ENCODE data around the gene PTPRF. TPM values are rescaled to one million over a fixed set of nuclear protein-coding genes. Genes with fewer than 3 reads are reported as not detected.
"Not testable (repeated sequence)": the region's sequence is repeated elsewhere in the genome, so short reads cannot be mapped to it uniquely, and the experiment has no call there.

The PTPRF gene
- total and polyA plus RNA-seq, 2 donors, result 26.0 to 40.6 TPM

DNA sequence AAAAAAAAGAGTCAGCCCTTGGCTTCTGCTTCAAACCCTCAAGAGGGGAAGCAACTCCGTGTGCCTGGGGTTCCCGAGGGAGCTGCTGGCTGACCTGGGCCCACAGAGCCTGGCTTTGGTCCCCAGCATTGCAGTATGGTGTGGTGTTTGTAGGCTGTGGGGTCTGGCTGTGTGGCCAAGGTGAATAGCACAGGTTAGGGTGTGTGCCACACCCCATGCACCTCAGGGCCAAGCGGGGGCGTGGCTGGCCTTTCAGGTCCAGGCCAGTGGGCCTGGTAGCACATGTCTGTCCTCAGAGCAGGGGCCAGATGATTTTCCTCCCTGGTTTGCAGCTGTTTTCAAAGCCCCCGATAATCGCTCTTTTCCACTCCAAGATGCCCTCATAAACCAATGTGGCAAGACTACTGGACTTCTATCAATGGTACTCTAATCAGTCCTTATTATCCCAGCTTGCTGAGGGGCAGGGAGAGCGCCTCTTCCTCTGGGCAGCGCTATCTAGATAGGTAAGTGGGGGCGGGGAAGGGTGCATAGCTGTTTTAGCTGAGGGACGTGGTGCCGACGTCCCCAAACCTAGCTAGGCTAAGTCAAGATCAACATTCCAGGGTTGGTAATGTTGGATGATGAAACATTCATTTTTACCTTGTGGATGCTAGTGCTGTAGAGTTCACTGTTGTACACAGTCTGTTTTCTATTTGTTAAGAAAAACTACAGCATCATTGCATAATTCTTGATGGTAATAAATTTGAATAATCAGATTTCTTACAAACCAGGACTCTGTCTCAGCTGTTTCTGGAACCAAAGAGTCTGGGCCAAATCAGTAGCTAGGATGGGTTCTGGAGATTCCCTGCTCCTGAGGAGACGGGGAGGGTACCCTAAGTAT is 92.5 kb downstream of the PTPRF start:
- H3K27me3 ChIP-seq (ENCODE audit: control insufficient read depth in 2 of 2, insufficient read depth in 1 of 2, low read length in 1 of 2), result no peaks in the 10 kb centered on the region
- WGBS, result 94% methylated on average over 13 of the region's 13 CpGs
- H3K27ac ChIP-seq (ENCODE audit: low read depth in 1 of 2, low read length in 1 of 2), result no peak overlapping the region
- no peak overlapping the region for H3K4me3 ChIP-seq (ENCODE audit: low read length in 2 of 2)
- H3K9me3 ChIP-seq (ENCODE audit: control insufficient read depth in 2 of 2, insufficient read depth in 1 of 2, low read length in 1 of 2), result no peaks in the 10 kb centered on the region
- H3K36me3 ChIP-seq (ENCODE audit: control insufficient read depth in 2 of 2, insufficient read depth in 2 of 2, low read length in 1 of 2), result no peaks in the 10 kb centered on the region
- H3K4me1 ChIP-seq (ENCODE audit: control insufficient read depth in 2 of 2, insufficient read depth in 2 of 2, low read length in 2 of 2), result no peaks in the 10 kb centered on the region
- no peak for DNase-seq (ENCODE audit: low read depth in 6 of 9, low spot score in 9 of 9)

DNA sequence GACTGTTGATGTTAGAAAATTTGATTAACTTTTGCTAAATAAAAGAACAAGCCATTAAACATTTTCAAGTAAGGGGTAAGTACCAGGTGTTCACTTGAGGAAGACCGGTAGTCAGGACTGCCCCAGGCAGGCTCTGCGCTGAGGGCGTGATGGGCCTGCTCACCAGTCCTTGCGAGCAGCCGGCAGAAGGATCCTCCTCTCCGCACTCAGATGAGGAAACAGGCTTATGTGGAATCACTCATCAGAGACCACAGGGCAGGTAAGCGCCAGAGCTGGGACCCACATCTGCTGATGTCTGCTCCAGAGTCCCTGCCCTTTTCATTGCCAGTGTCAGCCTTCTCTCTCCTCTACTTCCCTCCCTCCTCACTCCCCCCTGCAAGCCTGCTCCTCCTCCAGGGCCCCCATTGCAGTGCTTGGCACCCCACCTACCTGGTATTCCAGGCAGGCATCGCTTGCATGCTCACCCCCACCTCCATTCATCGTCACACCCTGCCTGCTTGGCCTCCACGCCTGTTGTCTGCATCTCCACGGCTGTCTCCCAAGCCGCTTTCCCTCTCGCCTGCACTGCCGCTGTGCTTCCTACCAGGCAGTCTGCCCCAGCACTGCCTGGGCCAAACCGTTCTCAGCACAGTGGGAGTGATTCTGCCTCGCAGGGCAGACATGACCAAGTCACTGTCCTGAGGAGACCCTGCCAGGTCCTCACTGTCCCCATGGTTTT is 94.5 kb downstream of the PTPRF start:
- WGBS, result 97% methylated on average over 16 of the region's 16 CpGs
- no peak for DNase-seq (ENCODE audit: low read depth in 6 of 9, low spot score in 9 of 9)
- Histone ChIP-seq H3K4me1 (ENCODE audit: control insufficient read depth in 2 of 2, insufficient read depth in 2 of 2, low read length in 2 of 2) (no peaks in the 10 kb centered on the region), H3K36me3 (ENCODE audit: control insufficient read depth in 2 of 2, insufficient read depth in 2 of 2, low read length in 1 of 2) (no peaks in the 10 kb centered on the region), H3K9me3 (ENCODE audit: control insufficient read depth in 2 of 2, insufficient read depth in 1 of 2, low read length in 1 of 2) (no peaks in the 10 kb centered on the region), H3K27ac (ENCODE audit: low read depth in 1 of 2, low read length in 1 of 2) (no peak overlapping the region), H3K27me3 (ENCODE audit: control insufficient read depth in 2 of 2, insufficient read depth in 1 of 2, low read length in 1 of 2) (no peaks in the 10 kb centered on the region), H3K4me3 (ENCODE audit: low read length in 2 of 2) (no peak overlapping the region)

DNA sequence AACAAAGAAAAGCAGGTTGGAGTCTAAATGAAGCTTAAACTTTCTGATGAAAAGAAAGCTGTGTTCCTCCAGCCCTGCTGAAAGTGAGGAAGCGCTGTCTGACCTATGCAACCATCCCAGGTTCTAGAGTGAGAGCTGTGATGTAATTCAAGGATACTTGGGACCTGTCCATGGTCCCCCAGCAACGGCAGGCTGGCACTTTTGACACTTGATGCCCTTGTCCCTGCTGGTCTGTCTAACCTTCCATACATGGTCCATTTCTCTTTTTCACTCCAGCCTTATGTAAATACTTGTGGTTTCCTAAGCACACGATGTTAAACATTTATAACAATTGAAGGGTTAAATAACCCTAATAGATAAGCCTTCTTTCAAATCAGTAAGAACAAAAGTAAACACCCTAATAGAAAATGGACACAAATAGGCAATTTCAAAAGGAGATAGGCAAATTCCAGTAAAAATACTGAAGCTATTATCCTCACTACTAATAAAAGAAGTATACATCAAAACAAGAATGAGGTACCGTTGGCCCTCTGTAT is 101.5 kb downstream of the PTPRF start:
- no peak for DNase-seq (ENCODE audit: low read depth in 6 of 9, low spot score in 9 of 9)

DNA sequence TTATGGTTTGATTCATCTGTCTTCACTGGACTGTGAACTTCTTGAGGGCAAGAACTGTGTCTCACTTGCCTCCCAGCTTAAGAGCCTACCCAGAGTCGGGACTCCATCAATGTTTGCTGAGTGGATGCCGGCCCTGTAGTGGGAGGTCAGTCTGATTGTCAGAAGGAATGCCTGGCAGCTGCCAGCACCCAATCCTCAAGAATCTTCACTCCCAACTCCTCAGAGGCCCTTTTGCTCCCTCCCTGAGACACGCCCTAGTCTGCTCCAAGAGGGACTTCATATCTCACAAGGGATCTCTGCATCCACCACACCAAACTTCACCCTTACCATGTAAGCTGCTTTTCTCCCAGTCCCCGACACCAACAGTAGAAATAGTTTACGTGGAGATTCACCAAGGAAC is 104.0 kb downstream of the PTPRF start:
- Histone ChIP-seq H3K36me3 (ENCODE audit: control insufficient read depth in 2 of 2, insufficient read depth in 2 of 2, low read length in 1 of 2) (no peaks in the 10 kb centered on the region), H3K27me3 (ENCODE audit: control insufficient read depth in 2 of 2, insufficient read depth in 1 of 2, low read length in 1 of 2) (peaks cover 0 to 2% of the 10 kb centered on the region in 2 donors), H3K9me3 (ENCODE audit: control insufficient read depth in 2 of 2, insufficient read depth in 1 of 2, low read length in 1 of 2) (no peaks in the 10 kb centered on the region), H3K4me3 (ENCODE audit: low read length in 2 of 2) (no peak overlapping the region), H3K4me1 (ENCODE audit: control insufficient read depth in 2 of 2, insufficient read depth in 2 of 2, low read length in 2 of 2) (no peaks in the 10 kb centered on the region), H3K27ac (ENCODE audit: low read depth in 1 of 2, low read length in 1 of 2) (no peak overlapping the region)
- 86% methylated on average over 5 of the region's 5 CpGs for WGBS
- DNase-seq (ENCODE audit: low read depth in 6 of 9, low spot score in 9 of 9), result no peak

More for the DNA sequence above, 101.5 kb downstream of the PTPRF start:
- Histone ChIP-seq H3K9me3 (ENCODE audit: control insufficient read depth in 2 of 2, insufficient read depth in 1 of 2, low read length in 1 of 2) (no peaks in the 10 kb centered on the region), H3K4me1 (ENCODE audit: control insufficient read depth in 2 of 2, insufficient read depth in 2 of 2, low read length in 2 of 2) (no peaks in the 10 kb centered on the region), H3K27ac (ENCODE audit: low read depth in 1 of 2, low read length in 1 of 2) (no peak overlapping the region), H3K27me3 (ENCODE audit: control insufficient read depth in 2 of 2, insufficient read depth in 1 of 2, low read length in 1 of 2) (peaks cover 0 to 2% of the 10 kb centered on the region in 2 donors), H3K4me3 (ENCODE audit: low read length in 2 of 2) (no peak overlapping the region), H3K36me3 (ENCODE audit: control insufficient read depth in 2 of 2, insufficient read depth in 2 of 2, low read length in 1 of 2) (no peaks in the 10 kb centered on the region)
- 61% methylated on average over 4 of the region's 4 CpGs for WGBS

DNA sequence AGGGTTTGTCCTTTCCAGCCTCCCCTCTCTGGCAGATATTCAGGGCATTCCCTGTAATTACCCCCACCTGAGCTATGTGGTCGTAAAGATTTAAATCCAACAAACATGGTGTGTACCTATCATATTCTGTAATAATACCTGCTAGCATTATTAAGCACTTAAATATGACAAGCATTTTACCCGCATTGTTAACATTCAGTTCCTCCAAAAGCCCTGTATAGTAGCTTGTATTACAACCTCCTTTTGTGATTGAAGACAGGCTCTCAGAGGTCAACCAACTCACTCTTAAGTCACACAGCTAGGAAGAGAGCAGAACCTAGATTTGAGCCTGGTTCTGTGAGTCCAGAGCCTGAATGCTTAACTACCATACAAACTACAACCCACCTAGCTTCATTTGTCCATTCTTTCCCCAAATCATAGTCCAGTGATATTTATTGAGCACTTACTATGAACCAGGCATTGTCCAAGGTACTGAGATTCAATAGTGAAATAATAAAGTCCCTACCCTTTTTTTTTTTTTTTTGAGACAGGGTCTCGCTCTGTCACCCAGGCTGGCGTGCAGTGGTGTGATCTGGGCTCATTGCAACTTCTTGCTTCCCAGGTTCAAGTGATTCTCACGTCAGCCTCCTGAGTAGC is 105.4 kb downstream of the PTPRF start:
- Histone ChIP-seq H3K9me3 (ENCODE audit: control insufficient read depth in 2 of 2, insufficient read depth in 1 of 2, low read length in 1 of 2) (no peaks in the 10 kb centered on the region), H3K4me1 (ENCODE audit: control insufficient read depth in 2 of 2, insufficient read depth in 2 of 2, low read length in 2 of 2) (no peaks in the 10 kb centered on the region), H3K27ac (ENCODE audit: low read depth in 1 of 2, low read length in 1 of 2) (no peak overlapping the region), H3K4me3 (ENCODE audit: low read length in 2 of 2) (no peak overlapping the region), H3K36me3 (ENCODE audit: control insufficient read depth in 2 of 2, insufficient read depth in 2 of 2, low read length in 1 of 2) (no peaks in the 10 kb centered on the region), H3K27me3 (ENCODE audit: control insufficient read depth in 2 of 2, insufficient read depth in 1 of 2, low read length in 1 of 2) (peaks cover 0 to 2% of the 10 kb centered on the region in 2 donors)
- DNase-seq (ENCODE audit: low read depth in 6 of 9, low spot score in 9 of 9), result no peak
- WGBS, result 95% methylated on average over 5 of the region's 5 CpGs

DNA sequence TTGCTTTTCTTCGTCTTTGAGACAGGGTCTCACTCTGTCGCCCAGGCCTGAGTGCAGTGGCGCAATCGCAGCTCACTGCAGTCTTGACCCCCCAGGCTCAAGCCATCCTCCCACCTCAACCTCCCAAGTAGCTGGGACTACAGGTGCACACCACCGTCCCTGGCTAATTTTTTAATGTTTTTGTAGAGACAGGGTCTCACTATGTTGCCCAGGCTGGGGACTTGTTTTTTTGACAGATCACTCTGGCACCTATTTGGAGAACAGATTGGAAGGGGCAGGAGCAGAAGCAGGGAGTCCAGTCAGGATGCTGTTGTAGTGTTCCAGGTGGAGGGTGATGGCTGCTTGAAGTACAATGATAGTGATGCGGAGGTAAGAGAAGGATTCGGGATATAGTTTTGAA is 106.6 kb downstream of the PTPRF start:
- DNase-seq (ENCODE audit: low read depth in 6 of 9, low spot score in 9 of 9), result no peak
- 97% methylated on average over 7 of the region's 7 CpGs for WGBS

DNA sequence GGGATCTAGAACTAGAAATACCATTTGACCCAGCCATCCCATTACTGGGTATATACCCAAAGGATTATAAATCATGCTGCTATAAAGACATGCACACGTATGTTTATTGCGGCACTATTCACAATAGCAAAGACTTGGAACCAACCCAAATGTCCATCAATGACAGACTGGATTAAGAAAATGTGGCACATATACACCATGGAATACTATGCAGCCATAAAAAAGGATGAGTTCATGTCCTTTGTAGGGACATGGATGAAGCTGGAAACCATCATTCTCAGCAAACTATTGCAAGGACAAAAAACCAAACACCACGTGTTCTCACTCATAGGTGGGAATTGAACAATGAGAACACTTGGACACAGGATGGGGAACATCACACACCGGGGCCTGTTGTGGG is 107.7 kb downstream of the PTPRF start:
- H3K36me3 ChIP-seq (ENCODE audit: control insufficient read depth in 2 of 2, insufficient read depth in 2 of 2, low read length in 1 of 2); DNase-seq (ENCODE audit: low read depth in 6 of 9, low spot score in 9 of 9); H3K9me3 ChIP-seq (ENCODE audit: control insufficient read depth in 2 of 2, insufficient read depth in 1 of 2, low read length in 1 of 2); H3K4me3 ChIP-seq (ENCODE audit: low read length in 2 of 2); H3K4me1 ChIP-seq (ENCODE audit: control insufficient read depth in 2 of 2, insufficient read depth in 2 of 2, low read length in 2 of 2); H3K27me3 ChIP-seq (ENCODE audit: control insufficient read depth in 2 of 2, insufficient read depth in 1 of 2, low read length in 1 of 2); H3K27ac ChIP-seq (ENCODE audit: low read depth in 1 of 2, low read length in 1 of 2): not testable (repeated sequence)
- WGBS, result 94% methylated on average over 4 of the region's 4 CpGs

More for the DNA sequence above, 106.6 kb downstream of the PTPRF start:
- Histone ChIP-seq H3K4me1 (ENCODE audit: control insufficient read depth in 2 of 2, insufficient read depth in 2 of 2, low read length in 2 of 2) (no peaks in the 10 kb centered on the region), H3K27me3 (ENCODE audit: control insufficient read depth in 2 of 2, insufficient read depth in 1 of 2, low read length in 1 of 2) (peaks cover 0 to 2% of the 10 kb centered on the region in 2 donors), H3K9me3 (ENCODE audit: control insufficient read depth in 2 of 2, insufficient read depth in 1 of 2, low read length in 1 of 2) (no peaks in the 10 kb centered on the region), H3K27ac (ENCODE audit: low read depth in 1 of 2, low read length in 1 of 2) (no peak overlapping the region), H3K36me3 (ENCODE audit: control insufficient read depth in 2 of 2, insufficient read depth in 2 of 2, low read length in 1 of 2) (no peaks in the 10 kb centered on the region), H3K4me3 (ENCODE audit: low read length in 2 of 2) (no peak overlapping the region)

DNA sequence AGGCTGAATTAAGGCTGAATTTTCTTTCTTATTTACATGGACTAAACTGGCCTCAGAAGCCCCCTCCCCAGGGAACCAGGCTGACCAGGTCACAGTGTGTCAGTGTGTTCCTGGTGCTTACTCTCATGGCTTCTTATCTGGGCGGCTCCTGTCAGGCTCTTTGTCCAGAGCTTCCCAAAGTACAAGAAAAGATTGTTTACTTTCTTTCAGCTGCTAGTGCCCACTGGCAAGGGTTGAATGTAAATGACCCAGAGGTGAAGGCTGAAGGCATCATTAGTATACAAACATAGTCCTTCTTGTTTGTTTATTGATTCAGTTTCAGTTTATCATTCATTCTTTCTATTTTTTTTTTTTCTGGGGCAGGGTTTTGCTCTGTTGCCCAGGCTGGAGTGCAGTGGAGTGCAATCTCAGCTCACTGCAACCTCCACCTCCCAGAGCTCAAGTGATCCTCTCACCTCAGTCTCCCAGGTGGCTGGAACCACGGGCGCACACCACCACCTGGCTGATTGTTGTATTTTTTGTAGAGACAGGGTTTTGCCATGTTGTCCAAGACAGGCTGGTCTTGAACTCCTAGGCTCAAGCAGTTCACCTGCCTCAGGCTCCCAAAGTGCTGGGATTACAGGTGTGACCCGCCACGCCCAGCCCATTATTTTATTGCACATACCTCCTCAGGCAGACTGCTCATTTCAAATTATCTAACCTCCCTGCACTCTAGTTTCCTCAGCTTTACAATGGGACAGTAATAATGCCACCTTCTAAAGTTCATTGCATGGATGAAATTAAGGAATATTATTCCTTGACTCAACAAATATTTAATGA is 109.5 kb downstream of the PTPRF start:
- Histone ChIP-seq H3K9me3 (ENCODE audit: control insufficient read depth in 2 of 2, insufficient read depth in 1 of 2, low read length in 1 of 2) (no peaks in the 10 kb centered on the region), H3K27ac (ENCODE audit: low read depth in 1 of 2, low read length in 1 of 2) (no peak overlapping the region), H3K36me3 (ENCODE audit: control insufficient read depth in 2 of 2, insufficient read depth in 2 of 2, low read length in 1 of 2) (no peaks in the 10 kb centered on the region), H3K4me3 (ENCODE audit: low read length in 2 of 2) (no peak overlapping the region), H3K27me3 (ENCODE audit: control insufficient read depth in 2 of 2, insufficient read depth in 1 of 2, low read length in 1 of 2) (peaks cover 0 to 3% of the 10 kb centered on the region in 2 donors), H3K4me1 (ENCODE audit: control insufficient read depth in 2 of 2, insufficient read depth in 2 of 2, low read length in 2 of 2) (no peaks in the 10 kb centered on the region)
- WGBS, result 88% methylated on average over 5 of the region's 5 CpGs
- no peak for DNase-seq (ENCODE audit: low read depth in 6 of 9, low spot score in 9 of 9)
